NCI-H1105 (cell line): ENCODE results near the gene PIK3CG.
"Not testable (repeated sequence)": the region's sequence is repeated elsewhere in the genome, so short reads cannot be mapped to it uniquely, and the experiment has no call there.

ENCODE experiments used
- DNase-seq: peaks from one replicate; lab custom pipeline; 2025; lab: John Stamatoyannopoulos, UW

PIK3CG gene

GRCh38 chr7:106887421-106887820 is 22.3 kb downstream of the PIK3CG start:
- no peak for DNase-seq

DNA sequence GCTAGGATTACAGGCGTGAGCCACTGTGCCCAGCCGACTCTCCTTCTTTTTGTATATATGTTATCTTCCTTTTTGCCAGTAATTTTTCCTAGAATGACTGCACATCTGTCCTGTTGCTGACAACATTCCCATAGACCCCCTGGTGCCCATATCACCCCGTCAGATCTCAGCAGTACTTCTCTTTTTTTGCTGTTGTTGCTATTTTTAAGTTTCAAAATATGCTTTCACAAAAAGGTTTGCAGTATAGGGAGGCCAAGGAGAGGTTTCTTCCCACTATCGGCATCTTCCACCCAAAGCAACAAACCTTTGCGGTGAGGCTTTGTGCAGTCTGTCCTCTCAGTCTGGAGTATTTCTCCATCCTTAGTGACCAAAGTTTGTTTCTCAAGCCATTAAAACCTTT is 23.1 kb downstream of the PIK3CG start:
- no peak for DNase-seq

DNA sequence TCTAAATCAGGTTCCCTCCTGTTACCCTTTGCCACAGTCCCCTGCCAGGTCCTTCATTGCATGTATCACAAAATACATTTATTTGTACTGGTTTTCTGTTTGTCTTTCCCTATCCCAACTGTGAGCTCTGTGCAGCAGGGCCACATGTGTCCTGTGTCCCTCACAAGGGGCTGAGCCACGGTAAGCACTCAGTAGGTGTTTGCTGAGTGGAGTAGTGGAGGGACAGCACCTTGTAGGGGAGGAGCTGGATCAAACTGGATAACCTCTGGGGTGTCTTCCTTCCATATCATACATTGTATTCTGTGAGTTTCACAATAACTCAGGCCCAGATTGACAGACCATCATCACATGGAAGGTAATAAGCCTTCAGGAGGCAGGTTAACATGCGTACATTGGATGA is 25.9 kb downstream of the PIK3CG start:
- DNase-seq, result no peak

DNA sequence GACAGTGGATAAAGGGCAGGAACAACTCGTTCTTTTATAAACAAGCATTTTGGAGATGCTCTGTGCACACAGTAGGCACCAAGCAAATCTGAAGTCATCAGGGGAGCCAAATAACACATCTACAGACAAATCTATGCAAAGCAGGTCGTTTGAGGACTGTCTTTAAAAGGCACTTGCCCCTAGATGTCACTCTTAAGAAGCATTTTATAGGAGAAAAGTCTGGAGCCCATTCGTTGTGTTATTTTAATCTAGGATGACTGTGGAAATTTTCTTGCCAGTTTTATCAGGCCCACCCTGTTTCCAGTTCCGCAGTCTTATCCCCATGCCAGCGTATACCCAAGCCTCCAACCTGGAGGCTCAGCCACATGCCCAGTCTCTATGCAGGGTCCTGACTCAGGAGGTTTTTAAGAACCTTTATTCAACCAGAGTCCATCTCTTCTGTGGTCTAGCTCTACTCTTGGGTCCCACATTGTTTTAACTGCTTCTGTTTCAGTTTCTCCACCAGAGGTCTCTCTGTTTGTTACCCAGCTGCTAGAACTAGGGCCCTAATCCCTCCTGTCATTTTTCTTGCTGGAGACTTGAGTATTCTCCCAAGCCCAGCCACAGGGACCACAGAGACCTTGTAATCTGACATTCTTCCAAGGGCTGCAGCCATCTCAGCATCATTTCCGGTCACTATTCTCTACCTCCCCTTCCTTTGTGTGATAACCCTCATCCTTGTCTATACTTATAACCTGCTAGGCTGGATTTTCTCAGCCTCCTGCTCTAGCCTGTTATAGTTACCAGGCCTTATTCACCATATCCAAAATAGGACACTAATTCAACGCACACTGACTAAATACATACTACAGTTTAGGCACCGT is 26.7 kb downstream of the PIK3CG start:
- peak; percentile 68 for DNase-seq

- no peak for DNase-seq
These were observed 28.5 kb downstream of the PIK3CG start for GRCh38 chr7:106893591-106893990.

- DNase-seq, result no peak
These were observed 30.3 kb downstream of the PIK3CG start for GRCh38 chr7:106895246-106895864.

DNA sequence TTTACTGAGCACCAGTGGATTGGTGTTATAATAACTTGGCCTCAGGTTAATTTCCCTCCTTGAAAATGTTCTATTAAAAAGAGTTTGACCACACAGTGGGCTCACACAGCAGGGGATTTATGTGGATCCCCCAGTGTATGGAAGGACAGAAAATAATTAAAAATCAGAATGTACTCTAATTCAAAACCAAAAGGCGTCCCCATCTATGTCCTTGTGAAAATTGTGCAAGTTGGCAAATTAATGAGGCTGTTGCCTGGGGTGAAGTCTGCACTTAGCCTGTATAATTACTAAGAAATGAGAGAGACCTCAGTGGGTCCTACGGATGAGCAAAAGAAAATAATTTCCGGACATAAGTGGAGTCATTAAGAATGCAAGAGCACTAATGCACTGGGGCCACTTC is 31.1 kb downstream of the PIK3CG start:
- no peak for DNase-seq

GRCh38 chr7:106897553-106897952 is 32.5 kb downstream of the PIK3CG start:
- DNase-seq, result not testable (repeated sequence)

GRCh38 chr7:106898967-106899366 is 33.9 kb downstream of the PIK3CG start:
- DNase-seq, result not testable (repeated sequence)

- no peak for DNase-seq
These were observed 36.9 kb downstream of the PIK3CG start for GRCh38 chr7:106901828-106902441.

- no peak for DNase-seq
These were observed 40.7 kb downstream of the PIK3CG start for GRCh38 chr7:106905734-106906133.

- no peak for DNase-seq
These were observed 46.9 kb downstream of the PIK3CG start for GRCh38 chr7:106911959-106912358.

GRCh38 chr7:106914018-106914607 is 49.0 kb downstream of the PIK3CG start:
- DNase-seq, result no peak

DNA sequence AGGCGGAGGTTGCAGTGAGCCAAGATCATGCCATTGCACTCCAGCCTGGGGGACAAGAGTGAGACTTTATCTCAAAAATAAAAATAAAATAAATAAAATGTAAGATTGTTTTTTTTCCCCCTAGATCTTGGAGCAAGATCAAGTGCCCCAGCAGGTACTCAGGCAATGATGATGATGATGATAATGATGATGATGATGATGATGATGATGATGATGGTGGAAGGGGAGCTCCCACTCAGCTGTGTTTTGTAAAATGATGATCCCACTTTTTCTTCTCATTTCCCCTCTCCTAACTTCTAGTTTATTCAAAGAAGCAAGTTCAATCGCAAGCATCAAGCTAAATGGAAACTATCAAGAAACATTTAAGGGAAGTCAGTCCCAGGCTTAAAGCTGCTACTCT is 50.3 kb downstream of the PIK3CG start:
- DNase-seq, result no peak

- DNase-seq, result no peak
These were observed 50.8 kb downstream of the PIK3CG start for GRCh38 chr7:106915873-106916272.

- no peak for DNase-seq
These were observed 51.6 kb downstream of the PIK3CG start for GRCh38 chr7:106916679-106917078.

- DNase-seq, result no peak
These were observed 53.9 kb downstream of the PIK3CG start for GRCh38 chr7:106918991-106919390.

DNA sequence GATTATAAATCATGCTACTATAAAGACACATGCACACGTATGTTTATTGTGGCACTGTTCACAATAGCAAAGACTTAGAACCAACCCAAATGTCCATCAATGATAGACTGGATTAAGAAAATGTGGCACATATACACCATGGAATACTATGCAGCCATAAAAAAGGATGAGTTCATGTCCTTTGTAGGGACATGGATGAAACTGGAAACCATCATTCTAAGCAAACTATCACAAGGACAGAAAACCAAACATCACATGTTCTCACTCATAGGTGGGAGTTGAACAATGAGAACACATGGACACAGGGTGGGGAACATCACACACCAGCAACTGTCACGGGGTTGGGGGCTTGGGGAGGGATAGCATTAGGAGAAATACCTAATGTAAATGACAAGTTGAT is 59.4 kb downstream of the PIK3CG start:
- not testable (repeated sequence) for DNase-seq

- DNase-seq, result no peak
These were observed 61.8 kb downstream of the PIK3CG start for GRCh38 chr7:106926892-106927291.

- no peak for DNase-seq
These were observed 62.5 kb downstream of the PIK3CG start for GRCh38 chr7:106927536-106927935.

DNA sequence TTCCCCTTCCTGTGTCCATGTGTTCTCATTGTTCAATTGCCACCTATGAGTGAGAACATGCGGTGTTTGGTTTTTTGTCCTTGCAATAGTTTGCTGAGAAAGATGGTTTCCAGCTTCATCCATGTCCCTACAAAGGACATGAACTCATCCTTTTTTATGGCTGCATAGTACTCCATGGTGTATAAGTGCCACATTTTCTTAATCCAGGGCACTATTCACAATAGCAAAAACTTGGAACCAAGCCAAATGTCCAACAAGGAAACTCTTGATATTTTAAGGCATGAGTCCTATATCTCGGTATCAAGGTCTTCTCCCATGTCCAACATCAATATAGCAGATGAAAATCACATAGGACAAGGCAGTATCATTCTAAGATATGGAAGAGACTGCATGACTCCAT is 64.5 kb downstream of the PIK3CG start:
- not testable (repeated sequence) for DNase-seq

- DNase-seq, result no peak
These were observed 71.2 kb downstream of the PIK3CG start for GRCh38 chr7:106936236-106936635.

- not testable (repeated sequence) for DNase-seq
These were observed 73.0 kb downstream of the PIK3CG start for GRCh38 chr7:106938122-106938521.
